PC-3 (cell line): ENCODE measurements around the gene ENOSF1. TPM values are rescaled to one million over a fixed set of nuclear protein-coding genes. Genes with fewer than 3 reads are reported as not detected.

ENCODE experiments used
- ATAC-seq: fragments of 200-7000 bp; cut with Tn5 transposase; 2 replicates; pipeline ENCODE4 v1.9.1; 2020; ENCODE audit warnings: mild to moderate bottlenecking, moderate library complexity
- BruUV-seq: library from RNA; stranded (reverse); fragments of 400-500 nt; replicated peaks from 2 replicates; lab custom pipeline; 2021; lab: Mats Ljungman, UMichigan
- CTCF ChIA-PET: fragments of 300-600 bp; sonication (Branson Sonifier 250); formaldehyde crosslinking; loops from one replicate; lab custom pipeline; 2022; ENCODE audit warnings: antibody characterized with exemption; lab: Charles Lee
- POLR2A ChIA-PET: fragments of 300-600 bp; sonication (Branson Sonifier 250); formaldehyde crosslinking; loops from one replicate; lab custom pipeline; 2022; ENCODE audit warnings: antibody characterized with exemption; ENCODE audit not compliant: unreplicated experiment; lab: Charles Lee
- DNase-seq: peaks from one replicate; pipeline ENCODE4 v3.0.0-alpha.2; 2015
- H2AFZ ChIP-seq: fragments of 300-600 bp; sonication (generic); 2 replicates; pipeline ENCODE4 v1.6.0; 2016; ENCODE audit warnings: antibody characterized with exemption, low read length
- H3F3A ChIP-seq: fragments of 300-600 bp; sonication (generic); one replicate; pipeline ENCODE4 v1.6.0; 2017; ENCODE audit warnings: antibody characterized with exemption, low read length, control low read depth, mild to moderate bottlenecking; ENCODE audit not compliant: unreplicated experiment
- H3K27ac ChIP-seq: fragments of 300-600 bp; sonication (generic); 2 replicates; pipeline ENCODE4 v1.5.1; 2016; ENCODE audit warnings: mild to moderate bottlenecking, low read length
- H3K27me3 ChIP-seq: fragments of 300-600 bp; sonication (generic); 2 replicates; pipeline ENCODE4 v1.6.1; 2016; ENCODE audit warnings: low read length, mixed read lengths
- H3K36me3 ChIP-seq: fragments of 300-600 bp; sonication (generic); 2 replicates; pipeline ENCODE4 v1.6.1; 2016; ENCODE audit warnings: low read depth, mixed run types, low read length, mixed read lengths
- H3K4me1 ChIP-seq: fragments of 300-600 bp; sonication (generic); 2 replicates; pipeline ENCODE4 v1.5.1; 2016; ENCODE audit warnings: low read length; ENCODE audit not compliant: insufficient read depth
- H3K4me2 ChIP-seq: fragments of 300-600 bp; sonication (generic); 2 replicates; pipeline ENCODE4 v1.6.0; 2016; ENCODE audit warnings: low read length
- H3K4me3 ChIP-seq: fragments of 300-600 bp; sonication (generic); 2 replicates; pipeline ENCODE4 v1.5.1; 2016; ENCODE audit warnings: mild to moderate bottlenecking, low read length, mixed read lengths
- H3K79me2 ChIP-seq: fragments of 300-600 bp; sonication (generic); 2 replicates; pipeline ENCODE4 v1.6.1; 2017; ENCODE audit warnings: low read length, mixed read lengths
- H3K9ac ChIP-seq: fragments of 300-600 bp; sonication (generic); 2 replicates; pipeline ENCODE4 v1.6.0; 2016; ENCODE audit warnings: mild to moderate bottlenecking, low read length
- H3K9me2 ChIP-seq: fragments of 300-600 bp; sonication (generic); replicated peaks from 2 replicates; pipeline ENCODE4 v1.6.1; 2016; ENCODE audit warnings: mixed run types, low read length, mixed read lengths
- H3K9me3 ChIP-seq: fragments of 300-600 bp; sonication (generic); 2 replicates; pipeline ENCODE4 v1.6.1; 2016; ENCODE audit warnings: low read length, mixed read lengths
- H4K20me1 ChIP-seq: fragments of 300-600 bp; sonication (generic); 2 replicates; pipeline ENCODE4 v1.6.1; 2016; ENCODE audit warnings: low read length, mixed read lengths
- CTCF ChIP-seq: fragments of 300-600 bp; sonication (generic); conservative IDR thresholded peaks from 2 replicates; pipeline ENCODE4 v1.5.1; 2017; ENCODE audit warnings: antibody characterized with exemption, low read depth, mild to moderate bottlenecking, low read length
- EZH2 ChIP-seq: fragments of 300-600 bp; sonication (generic); IDR thresholded peaks from one replicate; pipeline ENCODE4 v1.6.1; 2017; ENCODE audit warnings: antibody characterized with exemption, mild to moderate bottlenecking, low read length; ENCODE audit not compliant: unreplicated experiment
- EZH2phosphoT487 ChIP-seq: fragments of 300-600 bp; sonication (generic); IDR thresholded peaks from 2 replicates; pipeline ENCODE4 v1.6.1; 2018; ENCODE audit warnings: mild to moderate bottlenecking, antibody characterized with exemption, low read length, borderline replicate concordance
- intact Hi-C: fragments of 100-400 bp; cut with micrococcal nuclease; formaldehyde crosslinking; loops from 2 replicates; pipeline ENCODE4 v1.9.0; 2023
- total RNA-seq: library from RNA; depleted of rRNA; stranded (reverse); fragments of >200 nt; gene quantifications from 2 replicates; pipeline ENCODE4 v1.2.3, GENCODE V29; 2014

The ENOSF1 gene
- total RNA-seq, 1 experiment from 2014 or later = 44.2 TPM

- no TSS peak for BruUV-seq
Measured at GRCh38 chr18:741931-742512, 29.6 kb upstream of the ENOSF1 start.

GRCh38 chr18:732371-732770 lies 19.9 kb upstream of the ENOSF1 start:
- no peak overlapping the region for H3K4me2 ChIP-seq
- BruUV-seq = no TSS peak
- H3K27ac ChIP-seq = no peak overlapping the region
- H4K20me1 ChIP-seq = no peaks in the 10 kb centered on the region
- H3K4me1 ChIP-seq = no peaks in the 10 kb centered on the region
- DNase-seq = no peak
- intact Hi-C loops = no loop called here
- ChIA-PET CTCF (no interaction called here), POLR2A (no interaction called here)
- H3K9ac ChIP-seq = no peak overlapping the region
- no peaks in the 10 kb centered on the region for H3K79me2 ChIP-seq
- H2AFZ ChIP-seq = no peak overlapping the region
- no peaks in the 10 kb centered on the region for H3K9me3 ChIP-seq
- H3K9me2 ChIP-seq = no peaks in the 10 kb centered on the region
- peaks cover 13% of the 10 kb centered on the region for H3K36me3 ChIP-seq
- ATAC-seq = no peak
- H3F3A ChIP-seq = no peaks in the 10 kb centered on the region
- TF ChIP-seq EZH2 (no peak), EZH2phosphoT487 (no peak), CTCF (no peak)
- H3K27me3 ChIP-seq = no peaks in the 10 kb centered on the region
- H3K4me3 ChIP-seq = no peak overlapping the region

More at GRCh38 chr18:741931-742512, 29.6 kb upstream of the ENOSF1 start:
- Histone ChIP-seq H3F3A (no peaks in the 10 kb centered on the region), H3K27ac (no peak overlapping the region), H3K4me2 (no peak overlapping the region), H4K20me1 (no peaks in the 10 kb centered on the region), H3K9ac (no peak overlapping the region), H3K27me3 (no peaks in the 10 kb centered on the region), H3K9me3 (no peaks in the 10 kb centered on the region), H3K36me3 (peaks cover 26% of the 10 kb centered on the region; the same call in 1 of the 2 replicates), H3K4me3 (no peak overlapping the region), H2AFZ (no peak overlapping the region), H3K9me2 (no peaks in the 10 kb centered on the region), H3K79me2 (no peaks in the 10 kb centered on the region), H3K4me1 (no peaks in the 10 kb centered on the region)
- TF ChIP-seq EZH2phosphoT487 = no peak
- peak; percentile 86 for TF ChIP-seq CTCF
- ChIA-PET POLR2A (no interaction called here), CTCF (interaction anchor here (1.4 kb wide), 1 partner anchor 97 kb away, joined by 6 read pairs; no protein-coding TSS in a partner anchor)
- intact Hi-C loops = loop anchor here (1.0 to 5.0 kb wide), 3 partner anchors 70 to 97 kb away; partner anchors contain the start of gene YES1
- DNase-seq = peak; percentile 53
- peak; percentile 81 for ATAC-seq

- H3K9me3 ChIP-seq = no peaks in the 10 kb centered on the region
- no peaks in the 10 kb centered on the region for H3K9me2 ChIP-seq
- no TSS peak for BruUV-seq
- H3K4me1 ChIP-seq = no peaks in the 10 kb centered on the region
- H3K27me3 ChIP-seq = no peaks in the 10 kb centered on the region
- no peak for TF ChIP-seq CTCF
- no peak for TF ChIP-seq EZH2
- TF ChIP-seq EZH2phosphoT487 = no peak
- H3K9ac ChIP-seq = no peak overlapping the region
- H3K36me3 ChIP-seq = peaks cover 5% of the 10 kb centered on the region; the same call in 1 of the 2 replicates
- ChIA-PET POLR2A (no interaction called here), CTCF (no interaction called here)
- no peaks in the 10 kb centered on the region for H4K20me1 ChIP-seq
- no peak overlapping the region for H3K4me3 ChIP-seq
- no peaks in the 10 kb centered on the region for H3F3A ChIP-seq
- intact Hi-C loops = no loop called here
- no peak overlapping the region for H3K4me2 ChIP-seq
- no peak overlapping the region for H2AFZ ChIP-seq
- no peak overlapping the region for H3K27ac ChIP-seq
- no peaks in the 10 kb centered on the region for H3K79me2 ChIP-seq
- ATAC-seq (no peak; the same call in 1 of the 2 replicates), DNase-seq (no peak)
Measured at GRCh38 chr18:731185-731584, 18.8 kb upstream of the ENOSF1 start.
